ENCODE measurements around the gene FYTTD1.
"Not testable (repeated sequence)": the region's sequence is repeated elsewhere in the genome, so short reads cannot be mapped to it uniquely, and the experiment has no call there.

FYTTD1 gene, protein sequence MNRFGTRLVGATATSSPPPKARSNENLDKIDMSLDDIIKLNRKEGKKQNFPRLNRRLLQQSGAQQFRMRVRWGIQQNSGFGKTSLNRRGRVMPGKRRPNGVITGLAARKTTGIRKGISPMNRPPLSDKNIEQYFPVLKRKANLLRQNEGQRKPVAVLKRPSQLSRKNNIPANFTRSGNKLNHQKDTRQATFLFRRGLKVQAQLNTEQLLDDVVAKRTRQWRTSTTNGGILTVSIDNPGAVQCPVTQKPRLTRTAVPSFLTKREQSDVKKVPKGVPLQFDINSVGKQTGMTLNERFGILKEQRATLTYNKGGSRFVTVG

GRCh38 chr3:197749601-197750395, at the start of gene FYTTD1:
Gene FYTTD1, plus strand, starts transcription at chr3:197749883. Its CDS starts 89 bp downstream, at chr3:197749972.
- peak; percentile 85 for DNase-seq

GRCh38 chr3:197700095-197700494, 49.6 kb upstream of the FYTTD1 start:
- DNase-seq: no peak

- DNase-seq: no peak
Measured at GRCh38 chr3:197701841-197702240, 47.8 kb upstream of the FYTTD1 start.

GRCh38 chr3:197706658-197707057, 43.0 kb upstream of the FYTTD1 start:
- no peak for DNase-seq

GRCh38 chr3:197709135-197709534, 40.5 kb upstream of the FYTTD1 start:
- DNase-seq: no peak

- DNase-seq: not testable (repeated sequence)
Measured at GRCh38 chr3:197710965-197711364, 38.7 kb upstream of the FYTTD1 start.

DNA sequence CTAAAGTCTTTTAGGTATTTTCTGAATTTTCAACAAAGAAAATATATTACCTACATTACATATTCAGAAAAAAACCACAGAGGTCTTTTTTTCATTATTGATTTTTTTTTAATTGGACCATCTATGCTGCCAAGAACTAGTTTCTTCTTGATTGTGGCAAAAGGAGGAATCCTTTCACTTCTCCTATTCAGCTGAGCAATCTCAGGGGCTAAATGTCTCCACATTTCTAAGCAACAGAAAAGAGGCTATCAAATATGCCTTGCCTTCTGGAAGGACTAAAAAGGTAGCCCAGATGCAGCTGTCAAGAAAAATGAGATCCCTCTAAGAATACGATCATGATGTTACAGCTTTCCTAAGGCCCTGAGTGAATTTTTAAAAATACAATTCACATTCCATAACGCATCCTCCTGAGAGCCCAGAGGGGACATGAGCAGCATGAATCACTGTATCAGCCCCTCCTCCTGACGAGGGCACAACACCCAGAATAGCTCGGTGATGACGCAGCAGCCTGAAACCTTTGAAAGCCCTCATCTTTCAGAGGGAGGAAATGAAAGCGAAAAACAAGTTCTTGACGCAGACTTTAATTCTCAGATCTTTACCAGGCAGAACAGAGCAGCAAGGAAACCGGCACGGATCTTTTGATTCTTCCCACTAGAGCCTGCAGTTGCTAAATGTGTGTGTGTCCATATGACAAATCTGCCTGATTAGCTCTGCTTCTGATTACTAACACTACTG, 37.5 kb upstream of the FYTTD1 start:
- DNase-seq: peak; percentile 80

DNA sequence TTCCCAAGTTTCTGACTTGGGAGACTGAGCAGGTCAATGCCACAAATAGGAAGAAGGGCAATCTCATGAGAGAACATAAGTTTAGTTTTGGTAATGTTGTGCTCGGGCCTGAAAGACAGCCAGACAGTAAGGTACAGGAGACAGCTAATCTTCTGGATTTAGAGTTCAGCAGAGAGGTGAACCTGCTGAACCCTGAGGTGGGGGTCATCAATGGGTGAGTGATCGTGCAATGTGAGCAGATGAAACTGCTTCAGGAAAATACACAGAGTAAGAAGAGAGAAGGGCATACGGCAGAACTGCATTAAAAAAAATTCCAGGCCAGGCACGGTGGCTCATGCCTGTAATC, 36.2 kb upstream of the FYTTD1 start:
- no peak for DNase-seq

DNA sequence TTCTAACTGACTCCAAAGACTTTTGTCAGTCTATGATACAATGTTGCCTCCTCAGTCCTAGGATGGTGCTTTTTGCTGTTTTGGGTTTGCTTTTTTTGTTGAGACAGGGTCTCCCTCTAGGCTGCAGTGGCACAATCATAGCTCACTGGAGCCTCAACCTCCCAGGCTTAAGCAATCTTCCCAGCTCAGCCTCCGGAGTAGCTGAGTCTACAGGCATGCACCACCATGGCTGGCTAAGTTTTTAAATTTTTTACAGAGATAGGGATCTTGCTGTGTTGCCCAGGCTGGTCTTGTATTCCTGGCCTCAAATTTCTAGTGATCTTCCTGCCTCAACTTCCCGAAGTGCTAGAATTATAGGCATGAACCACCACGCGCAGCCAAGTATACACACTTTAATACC, 35.4 kb upstream of the FYTTD1 start:
- DNase-seq: no peak

GRCh38 chr3:197718891-197719290, 30.8 kb upstream of the FYTTD1 start:
- DNase-seq: no peak

- no peak for DNase-seq
Measured at GRCh38 chr3:197720694-197721093, 29.0 kb upstream of the FYTTD1 start.

DNA sequence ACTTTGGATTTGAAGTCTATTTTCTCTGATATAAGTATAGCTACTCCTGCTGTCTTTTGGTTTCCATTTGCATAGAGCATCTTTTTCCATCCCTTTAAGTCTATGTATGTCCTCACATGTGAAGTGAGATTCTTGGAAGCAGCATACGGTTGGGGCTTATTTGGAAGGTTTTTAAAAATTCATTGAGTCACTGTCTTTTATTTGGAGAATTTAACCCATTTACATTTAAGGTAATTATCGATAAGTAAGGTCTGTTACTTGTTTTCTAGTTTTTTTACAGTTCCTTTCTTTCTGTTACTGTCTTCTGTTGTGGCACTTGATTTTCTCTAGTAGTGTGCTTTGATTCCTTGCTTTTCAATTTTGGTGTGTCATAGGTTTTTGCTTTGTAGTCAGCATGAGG, 26.9 kb upstream of the FYTTD1 start:
- no peak for DNase-seq

DNA sequence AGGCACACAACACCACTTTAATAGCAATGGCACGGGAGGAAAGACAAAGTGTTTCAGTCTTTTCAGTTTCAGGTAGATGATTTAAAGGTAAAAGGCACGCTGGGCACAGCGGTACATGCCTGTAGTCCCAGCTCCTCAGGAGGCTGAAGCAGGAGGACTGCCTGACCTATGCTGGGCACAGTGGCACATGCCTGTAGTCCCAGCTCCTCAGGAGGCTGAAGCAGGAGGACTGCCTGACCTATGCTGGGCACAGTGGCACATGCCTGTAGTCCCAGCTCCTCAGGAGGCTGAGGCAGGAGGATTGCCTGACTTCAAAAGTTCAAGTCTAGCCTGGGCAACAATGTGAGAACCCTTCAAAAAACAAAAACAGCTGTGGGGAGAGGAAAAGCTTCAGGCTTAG, 21.8 kb upstream of the FYTTD1 start:
- not testable (repeated sequence) for DNase-seq

- DNase-seq: no peak
Measured at GRCh38 chr3:197728487-197728886, 21.2 kb upstream of the FYTTD1 start.

- DNase-seq: no peak
Measured at GRCh38 chr3:197730200-197730599, 19.5 kb upstream of the FYTTD1 start.

DNA sequence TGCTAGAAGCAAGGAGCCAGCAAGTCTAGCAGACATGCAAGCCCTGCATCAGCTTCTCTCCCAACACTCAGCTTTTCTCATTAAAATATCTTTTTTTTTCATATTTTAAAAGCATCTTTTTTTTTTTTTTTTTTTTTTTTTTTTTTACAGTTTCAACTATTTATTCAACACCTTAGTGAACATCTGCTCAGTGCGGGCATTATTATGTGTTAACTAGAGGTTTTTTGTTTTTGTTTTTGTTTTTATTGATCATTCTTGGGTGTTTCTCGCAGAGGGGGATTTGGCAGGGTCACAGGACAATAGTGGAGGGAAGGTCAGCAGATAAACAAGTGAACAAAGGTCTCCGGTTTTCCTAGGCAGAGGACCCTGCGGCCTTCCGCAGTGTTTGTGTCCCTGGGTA, 18.9 kb upstream of the FYTTD1 start:
- DNase-seq: not testable (repeated sequence)

DNA sequence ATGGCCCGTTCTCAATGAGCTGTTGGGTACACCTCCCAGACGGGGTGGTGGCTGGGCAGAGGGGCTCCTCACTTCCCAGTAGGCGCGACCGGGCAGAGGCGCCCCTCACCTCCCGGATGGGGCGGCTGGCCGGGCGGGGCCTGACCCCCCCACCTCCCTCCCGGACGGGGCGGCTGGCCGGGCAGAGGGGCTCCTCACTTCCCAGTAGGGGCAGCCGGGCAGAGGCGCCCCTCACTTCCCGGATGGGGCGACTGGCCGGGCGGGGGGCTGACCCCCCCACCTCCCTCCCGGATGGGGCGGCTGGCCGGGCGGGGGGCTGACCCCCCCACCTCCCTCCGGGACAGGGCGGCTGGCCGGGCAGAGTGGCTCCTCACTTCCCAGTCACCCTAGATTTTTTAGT, 18.2 kb upstream of the FYTTD1 start:
- not testable (repeated sequence) for DNase-seq

DNA sequence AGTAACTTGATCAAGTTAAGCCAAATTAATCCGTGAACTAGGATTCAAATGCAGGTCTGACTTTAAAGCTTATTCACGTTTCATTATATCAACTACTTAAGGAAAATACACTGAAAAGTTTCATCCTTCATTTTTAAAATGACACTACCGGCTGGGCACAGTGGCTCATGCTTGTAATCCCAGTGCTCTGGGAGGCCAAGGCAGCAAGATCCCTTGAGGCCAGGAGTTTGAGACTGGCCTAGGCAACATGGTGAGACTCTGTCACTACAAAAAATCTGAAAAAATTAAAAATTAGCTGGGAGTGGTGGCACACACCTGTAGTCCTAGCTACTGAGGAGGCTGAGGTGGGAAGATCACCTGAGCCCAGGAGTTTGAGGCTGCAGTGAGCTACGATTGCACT, 16.6 kb upstream of the FYTTD1 start:
- DNase-seq: no peak

DNA sequence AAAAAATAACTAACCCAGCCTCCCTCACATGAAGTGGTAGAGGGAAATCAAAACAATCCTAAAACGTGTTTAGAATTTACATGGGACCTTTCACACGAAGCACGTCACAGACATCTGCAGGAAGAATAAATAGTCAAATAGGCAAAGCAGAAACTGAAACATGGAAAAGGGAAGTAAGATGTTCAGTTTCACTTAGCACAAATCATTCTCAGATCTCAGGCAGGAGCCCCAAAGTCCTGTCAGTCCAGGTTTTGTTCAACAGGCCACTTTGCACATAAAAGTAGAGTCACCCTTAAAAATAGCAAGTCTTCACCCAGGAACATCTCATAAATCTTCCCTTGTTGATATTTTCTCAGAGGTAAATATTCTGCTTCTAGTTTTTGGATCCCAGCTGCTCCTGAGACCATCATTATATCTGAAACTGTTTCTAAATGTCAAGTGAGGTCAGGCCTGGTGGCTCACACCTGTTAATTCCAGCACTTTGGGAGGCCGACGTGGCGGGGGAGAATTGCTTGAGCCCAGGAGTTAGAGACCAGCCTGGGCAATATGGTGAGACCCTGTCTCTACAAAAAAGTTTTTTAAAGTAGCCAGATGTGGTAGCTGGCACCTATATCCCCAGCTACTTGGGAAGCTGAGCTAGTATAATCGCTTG, 14.9 kb upstream of the FYTTD1 start:
- DNase-seq: no peak

GRCh38 chr3:197736010-197736490, 13.6 kb upstream of the FYTTD1 start:
- DNase-seq: peak; percentile 22

- peak; percentile 91 for DNase-seq
Measured at GRCh38 chr3:197736491-197737318, 13.0 kb upstream of the FYTTD1 start, which contains the start of gene RUBCN. Gene RUBCN, minus strand, starts transcription at chr3:197736904. Its CDS starts 185 bp downstream, at chr3:197736719.

DNA sequence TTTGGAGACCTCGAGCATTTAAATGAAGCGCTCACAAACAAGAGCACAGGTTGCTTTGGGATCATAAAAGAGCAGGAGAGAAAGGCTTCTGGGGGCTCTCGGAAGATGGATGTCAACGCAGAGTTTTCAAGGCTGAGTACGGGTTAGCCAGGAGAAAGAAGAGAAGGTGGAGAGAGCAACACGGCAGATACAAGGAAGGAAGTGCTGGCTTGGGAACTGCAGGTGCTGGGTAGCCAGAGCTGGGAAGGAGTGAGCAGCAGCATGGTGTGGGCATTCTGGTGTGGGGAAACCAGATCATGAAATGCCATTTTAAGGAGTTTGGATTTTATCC, 12.4 kb upstream of the FYTTD1 start:
- DNase-seq: no peak
